Epithelial cell of esophagus (primary cell): ENCODE data around the gene IQCE.

Source experiments
- DNase-seq: peaks from one replicate; pipeline ENCODE4 v3.0.0; 2010; ENCODE audit warnings: low read depth
- H3K4me3 ChIP-seq: 2 replicates; pipeline ENCODE4 v1.5.1; 2011; ENCODE audit warnings: mild to moderate bottlenecking, low read length, control low read depth
- CTCF ChIP-seq: IDR thresholded peaks from 2 replicates; pipeline ENCODE4 v1.5.1; 2011; ENCODE audit warnings: low read depth, mild to moderate bottlenecking, low read length, control low read depth, inconsistent platforms; ENCODE audit not compliant: insufficient read depth; ENCODE audit errors: missing control alignments

IQCE gene

GRCh38 chr7:2512179-2512661 lies 46.6 kb upstream of the IQCE start:
- no peak for DNase-seq
- no peak overlapping the region for H3K4me3 ChIP-seq
- TF ChIP-seq CTCF: no peak

- no peak for TF ChIP-seq CTCF
- H3K4me3 ChIP-seq: no peak overlapping the region
- no peak for DNase-seq
Measured at GRCh38 chr7:2512713-2513112, 46.1 kb upstream of the IQCE start.

- DNase-seq: no peak
- no peak for TF ChIP-seq CTCF
- H3K4me3 ChIP-seq: no peak overlapping the region
Measured at GRCh38 chr7:2513702-2514101, 45.1 kb upstream of the IQCE start.

- no peak for TF ChIP-seq CTCF
- no peak for DNase-seq
- H3K4me3 ChIP-seq: no peak overlapping the region
Measured at GRCh38 chr7:2514473-2515423, 44.0 kb upstream of the IQCE start.

- DNase-seq: no peak
- no peak for TF ChIP-seq CTCF
- H3K4me3 ChIP-seq: no peak overlapping the region
Measured at GRCh38 chr7:2515424-2516193, 43.2 kb upstream of the IQCE start.

GRCh38 chr7:2516194-2516555 lies 42.6 kb upstream of the IQCE start:
- no peak for DNase-seq
- TF ChIP-seq CTCF: no peak
- H3K4me3 ChIP-seq: no peak overlapping the region
